Fibroblast of skin of left biceps (primary cell): ENCODE results near the gene MTHFD1L.
A peak's percentile ranks its signal among the peaks of the same experiment; 100 is the strongest.
"Not testable (repeated sequence)": the region's sequence is repeated elsewhere in the genome, so short reads cannot be mapped to it uniquely, and the experiment has no call there.

Source experiments
- DNase-seq, 2 experiments: peaks; one replicate each; pipeline ENCODE4 v3.0.0-alpha.2; 2013; ENCODE audit warnings: low read depth in 2 of 2

The MTHFD1L gene

GRCh38 chr6:151041686-151042085 lies 176.2 kb downstream of the MTHFD1L start:
- no peak for DNase-seq

GRCh38 chr6:151042911-151043330 lies 177.4 kb downstream of the MTHFD1L start:
- not testable (repeated sequence) for DNase-seq

DNA sequence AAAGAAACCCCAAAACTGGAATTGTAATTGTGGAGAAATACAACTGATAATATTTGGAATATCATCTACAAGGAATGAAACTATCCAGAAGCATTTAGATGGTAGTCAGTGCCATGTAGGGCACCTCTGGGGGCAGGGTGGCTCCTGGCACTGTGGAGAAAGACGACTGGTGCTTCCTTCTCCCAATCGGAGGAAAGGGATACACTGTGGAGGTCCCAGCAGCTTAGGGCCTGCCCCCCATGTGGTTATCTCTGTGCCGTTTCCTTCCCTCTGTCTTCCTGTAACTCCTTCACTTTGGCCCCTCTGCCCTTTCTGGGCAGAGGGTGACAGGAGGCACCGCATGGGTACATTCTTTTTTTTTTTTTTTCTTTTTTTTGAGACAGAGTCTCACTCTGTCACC lies 178.4 kb downstream of the MTHFD1L start:
- no peak for DNase-seq

- DNase-seq, result peak; percentile 58 to 60
Measured at GRCh38 chr6:151044465-151045441, 179.3 kb downstream of the MTHFD1L start.

- not testable (repeated sequence) for DNase-seq
Measured at GRCh38 chr6:151045511-151046222, 180.2 kb downstream of the MTHFD1L start.

- no peak for DNase-seq
Measured at GRCh38 chr6:151051164-151051563, 185.7 kb downstream of the MTHFD1L start.

GRCh38 chr6:151052021-151052646 lies 186.6 kb downstream of the MTHFD1L start:
- DNase-seq, result no peak

- DNase-seq, result no peak
Measured at GRCh38 chr6:151054306-151054705, 188.8 kb downstream of the MTHFD1L start.

- no peak for DNase-seq
Measured at GRCh38 chr6:151056230-151056907, 190.9 kb downstream of the MTHFD1L start.

GRCh38 chr6:151057061-151057460 lies 191.6 kb downstream of the MTHFD1L start:
- DNase-seq, result no peak

DNA sequence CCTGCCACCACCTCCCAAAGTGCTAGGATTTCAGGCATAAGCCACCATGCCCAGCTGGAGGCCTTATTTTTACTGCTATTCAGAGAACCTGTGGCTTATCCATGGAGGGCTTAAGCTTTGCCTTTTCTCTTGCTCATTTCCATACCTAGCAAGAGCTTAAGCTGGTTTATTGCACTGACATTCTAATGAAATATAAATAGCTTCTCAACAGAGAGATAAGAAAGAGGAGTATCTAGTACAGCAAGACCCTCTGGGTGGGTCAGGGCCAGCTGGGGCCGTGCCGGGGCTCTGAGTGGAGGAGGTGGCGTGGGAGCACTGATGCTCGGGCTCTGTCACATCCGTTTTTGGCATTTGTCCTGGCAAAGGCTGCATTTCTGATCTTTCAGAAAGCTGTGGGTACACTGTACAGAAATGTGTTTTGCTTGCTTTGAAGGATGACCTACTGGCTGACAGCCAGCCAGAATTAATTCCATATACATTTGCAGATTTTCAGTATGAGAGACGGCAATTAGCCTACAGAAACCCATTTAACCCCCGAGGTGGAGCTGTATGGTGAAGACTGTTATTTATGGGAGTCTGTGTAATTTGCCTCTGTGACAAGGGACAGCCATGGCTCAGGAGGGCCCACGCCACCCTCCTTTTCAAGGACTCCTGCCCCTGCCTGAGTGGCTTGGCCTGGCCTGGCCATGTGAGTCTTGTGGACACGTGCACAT lies 192.7 kb downstream of the MTHFD1L start:
- DNase-seq, result no peak

DNA sequence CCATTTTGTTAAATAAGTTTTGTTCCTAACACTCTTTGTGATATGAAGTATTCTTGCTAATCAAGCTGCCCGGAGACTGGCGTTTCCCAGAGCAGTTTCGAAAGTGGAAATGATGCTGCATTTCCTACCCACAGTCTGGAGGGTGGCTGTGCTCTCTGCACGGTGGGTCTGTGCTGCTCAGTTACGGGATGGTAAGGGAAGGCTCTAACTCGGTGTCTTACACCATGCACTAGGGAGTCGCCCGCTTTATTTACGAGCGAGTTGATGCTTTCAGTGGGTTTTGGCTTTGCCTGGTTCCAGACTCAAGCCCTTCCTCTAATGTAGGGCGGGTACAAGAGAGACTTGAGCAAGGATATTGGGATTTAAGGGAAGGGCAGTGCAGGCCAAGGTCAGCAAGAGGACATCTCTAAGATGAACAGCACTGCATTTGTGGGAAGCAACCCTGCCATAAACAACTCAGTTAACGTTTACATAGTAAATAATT lies 194.2 kb downstream of the MTHFD1L start:
- no peak for DNase-seq

DNA sequence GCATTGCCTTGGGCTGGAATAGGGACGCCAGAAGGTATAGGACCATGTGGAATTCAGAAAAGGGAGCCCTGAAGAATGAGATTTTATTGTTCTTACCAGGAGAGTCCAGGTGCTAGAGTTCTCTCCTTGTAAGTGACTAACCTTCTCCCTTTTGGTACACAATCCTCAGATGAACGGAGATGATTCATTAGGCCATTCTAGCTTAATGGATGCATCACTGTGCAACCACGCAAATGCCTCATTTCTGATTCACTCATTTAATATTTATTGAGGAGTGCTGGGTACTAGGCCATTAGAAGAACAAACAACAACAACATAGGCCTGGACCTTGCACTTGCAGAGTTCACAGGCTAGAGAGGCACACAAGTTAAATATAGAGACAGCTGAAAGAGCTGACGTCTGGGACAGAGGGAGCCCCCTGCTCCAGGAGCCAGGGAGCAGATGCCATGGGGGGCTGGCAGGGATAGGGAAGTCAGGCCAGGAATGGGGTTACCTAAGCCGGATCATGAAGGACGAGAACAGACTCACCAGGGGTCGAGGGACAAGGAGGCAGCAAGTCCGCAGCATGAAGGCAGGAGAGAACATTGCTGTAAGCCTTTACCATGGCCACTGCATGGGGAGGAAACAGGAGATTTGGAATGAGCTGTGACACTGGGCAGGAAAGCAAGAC lies 194.7 kb downstream of the MTHFD1L start:
- DNase-seq, result peak in 1 of 2 experiments; percentile 62

- DNase-seq, result no peak
Measured at GRCh38 chr6:151060766-151061531, 195.4 kb downstream of the MTHFD1L start.

DNA sequence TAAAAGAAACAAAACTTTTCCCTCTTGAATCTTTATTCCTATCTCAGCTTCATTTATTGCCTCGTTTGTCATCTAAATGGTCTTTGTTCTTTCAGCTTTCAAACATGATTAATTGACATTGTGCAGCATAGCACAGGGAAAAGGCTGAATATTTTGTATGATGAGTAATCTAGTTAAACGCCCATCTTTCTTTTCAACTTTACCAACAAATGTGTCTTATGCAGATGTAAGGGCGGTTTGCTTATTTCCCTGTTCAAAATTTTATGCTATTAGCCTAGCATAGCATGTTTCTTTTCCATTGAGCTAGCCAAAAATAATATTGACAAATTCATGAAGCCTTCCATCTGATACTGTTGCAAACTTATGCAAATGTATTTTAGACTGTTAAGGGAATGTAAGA lies 197.8 kb downstream of the MTHFD1L start:
- peak; percentile 82 to 85 for DNase-seq

GRCh38 chr6:151063842-151064647 lies 198.5 kb downstream of the MTHFD1L start:
- DNase-seq, result no peak

DNA sequence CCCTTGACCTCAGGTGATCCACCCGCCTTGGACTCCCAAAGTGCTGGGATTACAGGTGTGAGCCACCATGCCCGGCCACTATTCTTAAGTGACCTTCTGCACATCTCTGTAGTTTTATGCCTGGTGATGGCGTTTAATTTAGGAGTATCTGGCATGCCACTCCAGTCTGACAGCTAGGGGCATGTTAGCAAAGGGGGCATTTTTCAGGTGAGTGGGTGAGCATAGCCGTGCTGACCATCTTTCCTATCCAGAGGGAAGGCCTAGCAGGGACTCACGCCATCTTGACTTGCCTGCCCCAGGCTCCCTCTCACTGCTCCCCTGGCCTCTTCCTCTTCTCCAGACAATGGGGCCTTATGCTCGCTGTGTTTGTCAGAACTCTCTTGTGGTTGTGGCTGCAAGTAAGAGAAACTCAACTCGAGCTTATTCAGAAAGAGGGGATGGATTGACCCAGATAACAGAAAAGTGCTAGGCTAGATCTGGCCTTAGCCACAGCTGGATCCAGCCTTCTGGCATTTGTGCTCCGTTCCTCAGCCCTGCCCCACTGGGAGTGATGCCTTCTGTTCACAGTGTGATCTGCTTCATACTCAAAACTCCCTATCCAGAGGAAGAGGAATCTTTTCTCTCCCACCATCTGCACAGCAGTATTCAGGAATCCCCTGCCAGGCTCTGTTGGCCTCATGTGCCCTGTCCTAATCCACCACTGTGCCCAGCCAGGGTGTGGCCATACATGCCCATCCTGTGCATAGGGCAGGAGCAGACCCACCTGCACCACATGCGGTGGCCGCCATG lies 199.7 kb downstream of the MTHFD1L start:
- no peak for DNase-seq
